Hematopoietic multipotent progenitor cell treated with erythropoietin and hydrocortisone succinate and interleukin-3 and kit ligand, for 8 days (in vitro differentiated cells): ENCODE measurements around the gene PCNT.
"Not testable (repeated sequence)": the region's sequence is repeated elsewhere in the genome, so short reads cannot be mapped to it uniquely, and the experiment has no call there.

Experiments used
- DNase-seq: peaks from one replicate; pipeline ENCODE4 v3.0.0-alpha.2; 2015

Gene PCNT

GRCh38 chr21:46384556-46384955 lies 60.6 kb downstream of the PCNT start:
- no peak for DNase-seq

- no peak for DNase-seq
Measured at GRCh38 chr21:46385846-46386733, 62.1 kb downstream of the PCNT start.

GRCh38 chr21:46386734-46387088 lies 62.8 kb downstream of the PCNT start:
- no peak for DNase-seq

GRCh38 chr21:46388206-46388880 lies 64.4 kb downstream of the PCNT start:
- DNase-seq = no peak

- no peak for DNase-seq
Measured at GRCh38 chr21:46388896-46389295, 64.9 kb downstream of the PCNT start.

- no peak for DNase-seq
Measured at GRCh38 chr21:46390603-46391545, 66.9 kb downstream of the PCNT start.

- no peak for DNase-seq
Measured at GRCh38 chr21:46391773-46392172, 67.8 kb downstream of the PCNT start.

GRCh38 chr21:46392921-46393320 lies 69.0 kb downstream of the PCNT start:
- DNase-seq = no peak

- peak; percentile 45 for DNase-seq
Measured at GRCh38 chr21:46393451-46393940, 69.5 kb downstream of the PCNT start.

GRCh38 chr21:46393941-46394594 lies 70.1 kb downstream of the PCNT start:
- no peak for DNase-seq

- DNase-seq = no peak
Measured at GRCh38 chr21:46394595-46395104, 70.7 kb downstream of the PCNT start.

GRCh38 chr21:46397211-46397905 lies 73.4 kb downstream of the PCNT start:
- no peak for DNase-seq

GRCh38 chr21:46397993-46398392 lies 74.0 kb downstream of the PCNT start:
- DNase-seq = no peak

- no peak for DNase-seq
Measured at GRCh38 chr21:46399129-46399528, 75.2 kb downstream of the PCNT start.

GRCh38 chr21:46399686-46400085 lies 75.7 kb downstream of the PCNT start:
- DNase-seq = no peak

GRCh38 chr21:46401186-46401910 lies 77.4 kb downstream of the PCNT start:
- no peak for DNase-seq

GRCh38 chr21:46402421-46402820 lies 78.5 kb downstream of the PCNT start:
- DNase-seq = no peak

GRCh38 chr21:46403234-46403811 lies 79.4 kb downstream of the PCNT start:
- DNase-seq = not testable (repeated sequence)

GRCh38 chr21:46404306-46404705 lies 80.3 kb downstream of the PCNT start:
- DNase-seq = no peak

GRCh38 chr21:46406001-46406400 lies 82.0 kb downstream of the PCNT start:
- DNase-seq = no peak
